H1 (cell line): ENCODE measurements around the gene VARS2. TPM values are rescaled to one million over a fixed set of nuclear protein-coding genes. Genes with fewer than 3 reads are reported as not detected.
A peak's percentile ranks its signal among the peaks of the same experiment; 100 is the strongest.

Source experiments
- CTCF ChIA-PET: fragments of 300-600 bp; sonication (Branson Sonifier 250); formaldehyde crosslinking; loops from one replicate; lab custom pipeline; 2021; ENCODE audit not compliant: partially characterized antibody; lab: Charles Lee
- POLR2A ChIA-PET: fragments of 300-600 bp; sonication (Branson Sonifier 250); formaldehyde crosslinking; loops from one replicate; lab custom pipeline; 2021; ENCODE audit warnings: inconsistent platforms; ENCODE audit not compliant: partially characterized antibody; lab: Charles Lee
- DNase-seq, 2 experiments: peaks; one replicate each; pipeline versions ENCODE4 v3.0.0 to v3.0.0-alpha.2; 2010 to 2022; ENCODE audit warnings: low spot score in 2 of 2, low read depth in 1 of 2, mixed read lengths in 1 of 2
- FAIRE-seq: peaks from 2 replicates; lab custom pipeline; 2011; peaks lifted over from hg19 to GRCh38; lab: Jason Lieb, UNC
- H2AFZ ChIP-seq: 2 replicates; pipeline ENCODE4 v1.8.1; 2012; ENCODE audit warnings: low read length, inconsistent platforms
- H2AK5ac ChIP-seq: 2 replicates; pipeline ENCODE4 v1.6.1; 2013; ENCODE audit warnings: low read depth, low read length
- H2BK120ac ChIP-seq: replicated peaks from 2 replicates; pipeline ENCODE3; 2013; ENCODE audit warnings: low read depth, low read length, inconsistent platforms
- H2BK12ac ChIP-seq: 2 replicates; pipeline ENCODE4 v1.6.1; 2013; ENCODE audit warnings: low read depth, low read length
- H2BK15ac ChIP-seq: 2 replicates; pipeline ENCODE4 v1.6.1; 2013; ENCODE audit warnings: low read length
- H2BK20ac ChIP-seq: 2 replicates; pipeline ENCODE4 v1.6.1; 2013; ENCODE audit warnings: low read length
- H2BK5ac ChIP-seq: 2 replicates; pipeline ENCODE4 v1.6.1; 2013; ENCODE audit warnings: low read depth, low read length
- H3K14ac ChIP-seq: 2 replicates; pipeline ENCODE4 v1.6.1; 2013; ENCODE audit warnings: inconsistent platforms; ENCODE audit not compliant: insufficient read length
- H3K18ac ChIP-seq: 2 replicates; pipeline ENCODE4 v1.6.1; 2013; ENCODE audit warnings: low read length; ENCODE audit errors: extremely low read depth
- H3K23ac ChIP-seq: 2 replicates; pipeline ENCODE4 v1.6.1; 2013; ENCODE audit warnings: inconsistent platforms; ENCODE audit not compliant: insufficient read length
- H3K23me2 ChIP-seq: 2 replicates; pipeline ENCODE4 v1.6.1; 2013; ENCODE audit warnings: low read depth, low read length
- H3K27ac ChIP-seq: 2 replicates; pipeline ENCODE4 v1.6.1; 2011; ENCODE audit warnings: low read depth, low read length, inconsistent platforms
- H3K27me3 ChIP-seq, 4 experiments: replicated peaks in 1 of 4; 1 replicate in 1 of 4; 2 replicates in 3 of 4; pipeline versions ENCODE4 v1.6.1 to v1.8.1; 2011 to 2013; ENCODE audit warnings: low read length in 3 of 4, mild to moderate bottlenecking in 3 of 4, inconsistent platforms in 2 of 4, mixed read lengths in 2 of 4, moderate library complexity in 1 of 4; ENCODE audit not compliant: control insufficient read depth in 3 of 4, insufficient read depth in 3 of 4; ENCODE audit errors: extremely low read depth in 1 of 4
- H3K36me3 ChIP-seq, 4 experiments: 2 replicates each; pipeline versions ENCODE4 v1.6.1 to v1.8.1; 2011 to 2013; ENCODE audit warnings: mild to moderate bottlenecking in 4 of 4, low read length in 3 of 4, moderate library complexity in 2 of 4, control low read depth in 1 of 4, inconsistent platforms in 1 of 4; ENCODE audit not compliant: insufficient read depth in 4 of 4, control insufficient read depth in 2 of 4
- H3K4ac ChIP-seq: replicated peaks from 2 replicates; pipeline ENCODE3; 2013; ENCODE audit warnings: low read length, low read depth, mixed read lengths, inconsistent platforms; ENCODE audit not compliant: insufficient read length
- H3K4me1 ChIP-seq, 4 experiments: replicated peaks in 1 of 4; 1 replicate in 1 of 4; 2 replicates in 3 of 4; pipeline versions ENCODE4 v1.6.1 to v1.8.1; 2011 to 2013; ENCODE audit warnings: low read length in 3 of 4, inconsistent platforms in 2 of 4, mixed read lengths in 1 of 4; ENCODE audit not compliant: insufficient read depth in 4 of 4, control insufficient read depth in 3 of 4
- H3K4me2 ChIP-seq, 2 experiments: 2 replicates each; pipeline versions ENCODE4 v1.6.1 to v1.8.1; 2011 to 2013; ENCODE audit warnings: low read depth in 2 of 2, low read length in 2 of 2, control low read depth in 1 of 2, inconsistent platforms in 1 of 2, mild to moderate bottlenecking in 1 of 2; ENCODE audit not compliant: insufficient read depth in 1 of 2
- H3K4me3 ChIP-seq, 4 experiments: fragments of 200-600, 300-600 bp in 1 of 4; sonication (generic), shearing (Covaris generic), sonication (Bioruptor Twin) in 1 of 4; 2 replicates each; pipeline versions ENCODE4 v1.5.1 to v1.8.1; 2011 to 2016; ENCODE audit warnings: low read length in 4 of 4, low read depth in 3 of 4, control low read depth in 2 of 4, inconsistent platforms in 2 of 4, mild to moderate bottlenecking in 2 of 4, mixed read lengths in 1 of 4, moderate library complexity in 1 of 4; ENCODE audit not compliant: insufficient read depth in 2 of 4; ENCODE audit errors: extremely low read depth in 1 of 4
- H3K56ac ChIP-seq: replicated peaks from 2 replicates; pipeline ENCODE3; 2013; ENCODE audit warnings: low read depth, mild to moderate bottlenecking, mixed read lengths, low read length, inconsistent platforms; ENCODE audit not compliant: insufficient read length
- H3K79me1 ChIP-seq: 2 replicates; pipeline ENCODE4 v1.6.1; 2013; ENCODE audit warnings: low read depth, low read length, control low read depth
- H3K79me2 ChIP-seq, 2 experiments: 2 replicates each; pipeline versions ENCODE4 v1.6.1 to v1.8.1; 2012 to 2013; ENCODE audit warnings: low read length in 2 of 2, mild to moderate bottlenecking in 2 of 2, inconsistent platforms in 1 of 2; ENCODE audit not compliant: insufficient read depth in 2 of 2, control insufficient read depth in 1 of 2
- H3K9ac ChIP-seq, 4 experiments: replicated peaks in 1 of 4; 1 replicate in 1 of 4; 2 replicates in 3 of 4; pipeline versions ENCODE4 v1.6.1 to v1.8.1; 2011 to 2013; ENCODE audit warnings: low read depth in 3 of 4, low read length in 3 of 4, control low read depth in 2 of 4, mild to moderate bottlenecking in 2 of 4, moderate library complexity in 2 of 4, inconsistent platforms in 1 of 4; ENCODE audit errors: extremely low read depth in 1 of 4
- H3K9me3 ChIP-seq, 2 experiments: 2 replicates each; pipeline versions ENCODE4 v1.6.1 to v1.8.1; 2012 to 2013; ENCODE audit warnings: mild to moderate bottlenecking in 2 of 2, moderate library complexity in 2 of 2, control low read depth in 1 of 2, inconsistent platforms in 1 of 2, low read depth in 1 of 2, low read length in 1 of 2, mixed read lengths in 1 of 2; ENCODE audit not compliant: insufficient read depth in 2 of 2
- H4K20me1 ChIP-seq, 2 experiments: replicated peaks in 1 of 2; 2 replicates each; pipeline versions ENCODE3 to v1.8.1; 2011 to 2013; ENCODE audit warnings: inconsistent platforms in 2 of 2, low read length in 2 of 2, mild to moderate bottlenecking in 1 of 2; ENCODE audit not compliant: insufficient read depth in 2 of 2, control insufficient read depth in 1 of 2
- H4K5ac ChIP-seq: 2 replicates; pipeline ENCODE4 v1.6.1; 2013; ENCODE audit warnings: low read length, low read depth, mixed read lengths, inconsistent platforms; ENCODE audit not compliant: insufficient read length
- H4K8ac ChIP-seq: 2 replicates; pipeline ENCODE4 v1.8.0; 2013; ENCODE audit warnings: mild to moderate bottlenecking, moderate library complexity, low read length, inconsistent platforms; ENCODE audit not compliant: insufficient read depth; ENCODE audit errors: extremely low read depth
- H4K91ac ChIP-seq: replicated peaks from 2 replicates; pipeline ENCODE3; 2013; ENCODE audit warnings: low read length, mixed read lengths, inconsistent platforms; ENCODE audit not compliant: insufficient read length
- E2F6 ChIP-seq: IDR thresholded peaks from 2 replicates; pipeline ENCODE4 v1.6.1; 2012; ENCODE audit warnings: inconsistent platforms
- HDAC2 ChIP-seq, 2 experiments: fragments of 300-600 bp in 1 of 2; sonication (generic) in 1 of 2; IDR thresholded peaks; 2 replicates each; pipeline ENCODE4 v1.6.1; 2011 to 2012; ENCODE audit warnings: low read depth in 2 of 2, low read length in 2 of 2, mild to moderate bottlenecking in 2 of 2, moderate library complexity in 2 of 2, borderline replicate concordance in 1 of 2, inconsistent platforms in 1 of 2
- SRF ChIP-seq: IDR thresholded peaks from 2 replicates; pipeline ENCODE4 v1.6.1; 2011; ENCODE audit warnings: mild to moderate bottlenecking, low read depth, low read length, moderate library complexity
- TEAD4 ChIP-seq: IDR thresholded peaks from 2 replicates; pipeline ENCODE4 v1.6.1; 2012; ENCODE audit warnings: low read depth, low read length, inconsistent platforms, mixed read lengths
- USF2 ChIP-seq: IDR thresholded peaks from 2 replicates; pipeline ENCODE4 v1.6.1; 2011; ENCODE audit warnings: low read length, improper control_type of control experiment
- WGBS, 2 experiments: shearing (Covaris generic) in 1 of 2; methylation state at CpG; one replicate each; pipeline versions ENCODE4 v1.1.6 to v1.1.7; 2013 to 2015; ENCODE audit warnings: low lambda C conversion rate in 2 of 2, mixed read lengths in 2 of 2, inconsistent platforms in 1 of 2, low coverage in 1 of 2, missing lambda C conversion rate in 1 of 2; ENCODE audit not compliant: insufficient replicate concordance in 2 of 2, insufficient coverage in 1 of 2, insufficient read length in 1 of 2; ENCODE audit errors: extremely low coverage in 1 of 2, missing lambda C conversion rate in 1 of 2; 5-methylcytosine and 5-hydroxymethylcytosine counted together
- polyA plus RNA-seq, 7 experiments: library from polyadenylated mRNA; depleted of rRNA in 3 of 7; stranded (reverse) in 5 of 7; unstranded in 2 of 7; fragments of >200 nt in 5 of 7; fragments of 200-250 nt in 2 of 7; gene quantifications; 1 replicate in 5 of 7; 2 replicates in 1 of 7; 4 replicates in 1 of 7; pipeline versions ENCODE4 v1.2.1 to v1.2.3, GENCODE V29; 2011 to 2013; ENCODE audit warnings: missing spikeins in 2 of 7, mixed read lengths in 2 of 7
- total RNA-seq: library from RNA; stranded (reverse); fragmentation: NEBNext Ultra II Directional; extraction: Animal tissue kit (Norgen Biotek cat#: 25700); gene quantifications from 2 replicates; pipeline ENCODE4 v1.2.1, GENCODE V29; 2021

Gene VARS2
- total and polyA plus RNA-seq, 2 of the 8 experiments (the other 6 are each of a cell fraction or from before 2014, with no cell fraction given) = 26.8 to 47.7 TPM

GRCh38 chr6:30882204-30882758, 31.8 kb upstream of the VARS2 start:
- H2BK120ac ChIP-seq = peak overlapping the region; percentile 75
- peak overlapping the region; percentile 42; the same call in 1 of the 2 replicates for H4K8ac ChIP-seq
- FAIRE-seq (no peak), DNase-seq (no peak)
- peak overlapping the region; percentile 92 to 94 for H3K4me2 ChIP-seq
- 0 out of 2 replicates have a peak overlapping the region, but pooled peaks have one; percentile 91 for H2AK5ac ChIP-seq
- peaks cover 12 to 59% (median 40%) of the 10 kb centered on the region in 4 experiments for H3K4me1 ChIP-seq
- peak overlapping the region in 3 of 4 experiments; percentile 29 to 65 (median 46); a peak in 5 of 7 replicates for H3K9ac ChIP-seq
- H3K27me3 ChIP-seq = no peaks in the 10 kb centered on the region
- H3K79me2 ChIP-seq = peaks cover 5 to 46% of the 10 kb centered on the region in 2 experiments
- H2BK20ac ChIP-seq = peak overlapping the region; percentile 67; the same call in 1 of the 2 replicates
- peak overlapping the region; percentile 96 for H2BK5ac ChIP-seq
- no peak overlapping the region for H3K23ac ChIP-seq
- H3K9me3 ChIP-seq = no peaks in the 10 kb centered on the region
- peaks cover 11% of the 10 kb centered on the region; the same call in 1 of the 2 replicates for H3K79me1 ChIP-seq
- no peak overlapping the region for H3K56ac ChIP-seq
- H3K4ac ChIP-seq = peak overlapping the region; percentile 92
- H4K5ac ChIP-seq = peak overlapping the region; percentile 45
- H3K14ac ChIP-seq = no peak overlapping the region
- no peak overlapping the region for H2AFZ ChIP-seq
- H4K91ac ChIP-seq = peak overlapping the region; percentile 40
- H3K36me3 ChIP-seq = no peaks in the 10 kb centered on the region
- H3K4me3 ChIP-seq = peak overlapping the region; percentile 41 to 86 (median 54)
- WGBS, 2 experiments = 13% methylated on average over 7 of the region's 8 CpGs; no CpG with 5 or more reads in 1 of the 2 experiments
- ChIA-PET POLR2A (interaction anchor here (0.6 to 19.5 kb wide), 18 partner anchors 11 to 337 kb away, joined by 3 to 452 read pairs (median 4); partner anchors contain the start of genes FLOT1, GTF2H4, IER3 and VARS2), CTCF (interaction anchor here (1.0 to 29.0 kb wide), 14 partner anchors 9 to 205 kb away, joined by 3 to 610 read pairs (median 11); partner anchors contain the start of genes GTF2H4 and VARS2)
- H3K18ac ChIP-seq = peak overlapping the region; percentile 96
- H4K20me1 ChIP-seq = peaks cover 0 to 9% of the 10 kb centered on the region in 2 experiments
- H2BK12ac ChIP-seq = peak overlapping the region; percentile 89
- peaks cover 38% of the 10 kb centered on the region for H3K23me2 ChIP-seq
- peak overlapping the region; percentile 70 for H3K27ac ChIP-seq
- H2BK15ac ChIP-seq = peak overlapping the region; percentile 96; the same call in 1 of the 2 replicates
- TF ChIP-seq SRF (no peak), TEAD4 (peak; percentile 71), HDAC2 (IDR thresholded peaks at IDR 0.05; ENCODE audit: borderline replicate concordance in 1 of 2, low read depth in 2 of 2, low read length in 2 of 2) (0 out of 4 replicates have a peak, but pooled peaks of 1 of the 2 experiments have one; percentile 0), E2F6 (no peak), USF2 (no peak)
